Raji (cell line): ENCODE data around the gene MOB4.

Source experiments
- POLR2A ChIP-seq: IDR thresholded peaks from 2 replicates; pipeline ENCODE4 v1.6.1; 2011; ENCODE audit warnings: low read depth, low read length, control low read depth; ENCODE audit not compliant: insufficient read depth

MOB4 gene

GRCh38 chr2:197515739-197516392, at the start of gene MOB4:
TSS of gene MOB4 (plus strand) at chr2:197516066. CDS start at chr2:197516087, 21 bp downstream.
- TF ChIP-seq POLR2A = peak; percentile 93

GRCh38 chr2:197472166-197472565, 43.7 kb upstream of the MOB4 start:
- no peak for TF ChIP-seq POLR2A

GRCh38 chr2:197477797-197478196, 38.1 kb upstream of the MOB4 start:
- no peak for TF ChIP-seq POLR2A

- TF ChIP-seq POLR2A = no peak
Measured at GRCh38 chr2:197480165-197481036, 35.5 kb upstream of the MOB4 start.

- no peak for TF ChIP-seq POLR2A
Measured at GRCh38 chr2:197486175-197486574, 29.7 kb upstream of the MOB4 start.

- no peak for TF ChIP-seq POLR2A
Measured at GRCh38 chr2:197487385-197487784, 28.5 kb upstream of the MOB4 start.

- TF ChIP-seq POLR2A = no peak
Measured at GRCh38 chr2:197495433-197496134, 20.3 kb upstream of the MOB4 start.

GRCh38 chr2:197496695-197497094, 19.2 kb upstream of the MOB4 start:
- TF ChIP-seq POLR2A = no peak

- TF ChIP-seq POLR2A = no peak
Measured at GRCh38 chr2:197497326-197497725, 18.5 kb upstream of the MOB4 start.

- TF ChIP-seq POLR2A = no peak; the same call in 1 of the 2 replicates
Measured at GRCh38 chr2:197498235-197498936, 17.5 kb upstream of the MOB4 start.

- peak; percentile 48; the same call in 1 of the 2 replicates for TF ChIP-seq POLR2A
Measured at GRCh38 chr2:197498937-197499593, 16.8 kb upstream of the MOB4 start.

GRCh38 chr2:197499594-197500502, 16.0 kb upstream of the MOB4 start, which contains the start of the genes HSPD1 and HSPE1:
TSS of gene HSPD1 (minus strand) at chr2:197499840. CDS start at chr2:197498848, 992 bp downstream.
TSS of gene HSPE1 (plus strand) at chr2:197500379. CDS start at chr2:197500437, 58 bp downstream.
- TF ChIP-seq POLR2A = peak; percentile 98

GRCh38 chr2:197500503-197501131, 15.2 kb upstream of the MOB4 start:
- no peak for TF ChIP-seq POLR2A

- no peak for TF ChIP-seq POLR2A
Measured at GRCh38 chr2:197502201-197502600, 13.7 kb upstream of the MOB4 start.
